Smooth muscle cell (in vitro differentiated cells): ENCODE measurements around the gene KRT26. TPM values are rescaled to one million over a fixed set of nuclear protein-coding genes. Genes with fewer than 3 reads are reported as not detected.
A peak's percentile ranks its signal among the peaks of the same experiment; 100 is the strongest.
"Not testable (repeated sequence)": the region's sequence is repeated elsewhere in the genome, so short reads cannot be mapped to it uniquely, and the experiment has no call there.

ENCODE experiments used
- DNase-seq: peaks from one replicate; lab custom pipeline; 2025; ENCODE audit not compliant: unreplicated experiment; lab: John Stamatoyannopoulos, UW
- H2AFZ ChIP-seq: fragments of 200-600 bp; sonication (generic); 2 replicates; pipeline ENCODE4 v1.6.0; 2016; ENCODE audit warnings: antibody characterized with exemption, low read depth, mild to moderate bottlenecking
- H3F3A ChIP-seq: fragments of 200-600 bp; sonication (generic); 2 replicates; pipeline ENCODE4 v1.6.0; 2017; ENCODE audit warnings: antibody characterized with exemption, low read depth
- H3K27ac ChIP-seq: fragments of 200-600 bp; sonication (generic); 2 replicates; pipeline ENCODE4 v1.5.1; 2016; ENCODE audit warnings: low read depth, mild to moderate bottlenecking
- H3K27me3 ChIP-seq: fragments of 200-600 bp; sonication (generic); 2 replicates; pipeline ENCODE4 v1.6.1; 2016; ENCODE audit warnings: low read depth, mild to moderate bottlenecking
- H3K36me3 ChIP-seq: fragments of 200-600 bp; sonication (generic); 2 replicates; pipeline ENCODE4 v1.5.1; 2016; ENCODE audit warnings: low read depth
- H3K4me1 ChIP-seq: fragments of 200-600 bp; sonication (generic); 2 replicates; pipeline ENCODE4 v1.5.1; 2016; ENCODE audit warnings: low read depth
- H3K4me2 ChIP-seq: fragments of 200-600 bp; sonication (generic); 2 replicates; pipeline ENCODE4 v1.6.0; 2016; ENCODE audit warnings: mild to moderate bottlenecking
- H3K4me3 ChIP-seq: fragments of 200-600 bp; sonication (generic); 2 replicates; pipeline ENCODE4 v1.5.1; 2016; ENCODE audit warnings: mild to moderate bottlenecking
- H3K79me2 ChIP-seq: fragments of 200-600 bp; sonication (generic); 2 replicates; pipeline ENCODE4 v1.6.0; 2016; ENCODE audit warnings: low read depth, mild to moderate bottlenecking
- H3K9ac ChIP-seq: fragments of 200-600 bp; sonication (generic); 2 replicates; pipeline ENCODE4 v1.6.0; 2016; ENCODE audit warnings: low read depth
- H3K9me3 ChIP-seq: fragments of 200-600 bp; sonication (generic); replicated peaks from 2 replicates; pipeline ENCODE4 v1.5.1; 2016; ENCODE audit warnings: low read depth
- H4K20me1 ChIP-seq: fragments of 200-600 bp; sonication (generic); 2 replicates; pipeline ENCODE4 v1.6.0; 2016; ENCODE audit warnings: low read depth
- CTCF ChIP-seq: fragments of 200-600 bp; sonication (generic); IDR thresholded peaks from 2 replicates; pipeline ENCODE4 v1.5.1; 2017; ENCODE audit warnings: borderline replicate concordance, mild to moderate bottlenecking, antibody characterized with exemption; ENCODE audit not compliant: insufficient read depth, poor library complexity, severe bottlenecking
- WGBS: methylation state at CpG from one replicate; pipeline ENCODE4 v1.1.7; 2016; ENCODE audit warnings: low lambda C conversion rate; 5-methylcytosine and 5-hydroxymethylcytosine counted together
- polyA plus RNA-seq: library from polyadenylated mRNA; unstranded; fragments of >200 nt; fragmentation: Nextera tagmentation; extraction: Ambion mirVana; gene quantifications from 2 replicates; pipeline ENCODE4 v1.2.1, GENCODE V29; 2016
- total RNA-seq: library from RNA; depleted of rRNA; stranded (reverse); fragments of >200 nt; gene quantifications from 2 replicates; pipeline ENCODE4 v1.2.3, GENCODE V29; 2014

KRT26 gene
- total and polyA plus RNA-seq, 2 experiments from 2014 or later = not detected

- no peak for TF ChIP-seq CTCF
- Histone ChIP-seq H3K27me3 (peaks cover 13% of the 10 kb centered on the region), H3K4me2 (peak overlapping the region; percentile 96), H3K27ac (no peak overlapping the region), H3K4me1 (peaks cover 13% of the 10 kb centered on the region), H3K9me3 (no peaks in the 10 kb centered on the region), H3F3A (peaks cover 8% of the 10 kb centered on the region), H3K4me3 (peak overlapping the region; percentile 70), H4K20me1 (no peaks in the 10 kb centered on the region), H3K36me3 (no peaks in the 10 kb centered on the region), H3K79me2 (no peaks in the 10 kb centered on the region), H3K9ac (no peak overlapping the region), H2AFZ (no peak overlapping the region)
- WGBS = 98% methylated on average over 4 of the region's 4 CpGs
- no peak for DNase-seq
Measured at GRCh38 chr17:40817103-40817682, 45.2 kb upstream of the KRT26 start.

- H3K9ac ChIP-seq = no peak overlapping the region
- DNase-seq = no peak
- peaks cover 8% of the 10 kb centered on the region for H3F3A ChIP-seq
- H3K4me1 ChIP-seq = peaks cover 13% of the 10 kb centered on the region
- peaks cover 19% of the 10 kb centered on the region for H3K27me3 ChIP-seq
- no peaks in the 10 kb centered on the region for H3K36me3 ChIP-seq
- no peak overlapping the region for H3K4me3 ChIP-seq
- no peak overlapping the region for H3K4me2 ChIP-seq
- 95% methylated on average over 3 of the region's 3 CpGs for WGBS
- no peaks in the 10 kb centered on the region for H3K79me2 ChIP-seq
- no peak overlapping the region for H2AFZ ChIP-seq
- H4K20me1 ChIP-seq = no peaks in the 10 kb centered on the region
- H3K27ac ChIP-seq = no peak overlapping the region
- no peaks in the 10 kb centered on the region for H3K9me3 ChIP-seq
- no peak for TF ChIP-seq CTCF
Measured at GRCh38 chr17:40816569-40816968, 44.6 kb upstream of the KRT26 start.

- WGBS = 89% methylated on average over 1 of the region's 1 CpG
- Histone ChIP-seq H3F3A (peaks cover 8% of the 10 kb centered on the region), H3K36me3 (no peaks in the 10 kb centered on the region), H4K20me1 (no peaks in the 10 kb centered on the region), H2AFZ (no peak overlapping the region), H3K4me1 (peaks cover 13% of the 10 kb centered on the region), H3K9ac (no peak overlapping the region), H3K27ac (no peak overlapping the region), H3K9me3 (no peaks in the 10 kb centered on the region), H3K27me3 (peaks cover 31% of the 10 kb centered on the region), H3K4me2 (no peak overlapping the region), H3K79me2 (no peaks in the 10 kb centered on the region), H3K4me3 (no peak overlapping the region)
- no peak for DNase-seq
- no peak for TF ChIP-seq CTCF
Measured at GRCh38 chr17:40815381-40815780, 43.4 kb upstream of the KRT26 start.

- not testable (repeated sequence) for H3F3A ChIP-seq, DNase-seq, H3K79me2 ChIP-seq, H2AFZ ChIP-seq, H3K9me3 ChIP-seq, H4K20me1 ChIP-seq, H3K36me3 ChIP-seq, H3K4me2 ChIP-seq, H3K4me3 ChIP-seq, H3K27ac ChIP-seq, H3K9ac ChIP-seq
- peaks cover 38% of the 10 kb centered on the region for H3K27me3 ChIP-seq
- WGBS = 81% methylated on average over 3 of the region's 3 CpGs
- H3K4me1 ChIP-seq = peaks cover 12% of the 10 kb centered on the region
Measured at GRCh38 chr17:40814657-40815056, 42.7 kb upstream of the KRT26 start.
